Measurements from ENCODE around the gene DBP. TPM values are rescaled to one million over a fixed set of nuclear protein-coding genes. Genes with fewer than 3 reads are reported as not detected.

DBP gene
- polyA plus RNA-seq, 3 donors, result 12.8 to 22.3 (median 17.5) TPM

- no peaks in the 10 kb centered on the region for H3K36me3 ChIP-seq (replicated peaks in 1 of 2; ENCODE audit: control insufficient read depth in 1 of 2, insufficient read depth in 2 of 2, low read length in 2 of 2)
- H2AFZ ChIP-seq (ENCODE audit: insufficient read depth, low read depth, low read length, poor library complexity, severe bottlenecking), result peak overlapping the region; percentile 70
- peak overlapping the region in 2 of 7 donors; percentile 30 to 52 for H3K27ac Mint-ChIP-seq
- no CpG with 5 or more reads among the region's 9 CpGs for WGBS (ENCODE audit: insufficient coverage)
- no peaks in the 10 kb centered on the region for H4K20me1 ChIP-seq (ENCODE audit: insufficient read depth, low read length)
- H3K36me3 Mint-ChIP-seq, result peaks cover 0 to under 1% of the 10 kb centered on the region in 2 donors
- peak overlapping the region in 1 of 3 experiments; percentile 48 for H3K4me3 ChIP-seq (replicated peaks in 1 of 3; ENCODE audit: low read depth in 2 of 3, low read length in 3 of 3)
- DNase-seq, result peak; percentile 47 to 72 (median 55)
- H3K27ac ChIP-seq (ENCODE audit: low read depth in 1 of 2, low read length in 2 of 2), result no peak overlapping the region
- H3K9me3 ChIP-seq (replicated peaks in 1 of 2; ENCODE audit: control insufficient read depth in 1 of 2, insufficient read depth in 1 of 2, low read length in 2 of 2), result no peaks in the 10 kb centered on the region
- peak overlapping the region; percentile 21 for H3K9ac ChIP-seq (ENCODE audit: insufficient read depth, low read length, poor library complexity, severe bottlenecking)
- H3K4me2 ChIP-seq (replicated peaks; ENCODE audit: extremely low read depth, low read length, poor library complexity, severe bottlenecking), result peak overlapping the region; percentile 53
- intact Hi-C loops (cut with micrococcal nuclease), result loop anchor here in 1 of 2 donors (2.0 kb wide), 1 partner anchor 120 kb away; no protein-coding TSS in a partner anchor
- TF ChIP-seq, protein P1, sequence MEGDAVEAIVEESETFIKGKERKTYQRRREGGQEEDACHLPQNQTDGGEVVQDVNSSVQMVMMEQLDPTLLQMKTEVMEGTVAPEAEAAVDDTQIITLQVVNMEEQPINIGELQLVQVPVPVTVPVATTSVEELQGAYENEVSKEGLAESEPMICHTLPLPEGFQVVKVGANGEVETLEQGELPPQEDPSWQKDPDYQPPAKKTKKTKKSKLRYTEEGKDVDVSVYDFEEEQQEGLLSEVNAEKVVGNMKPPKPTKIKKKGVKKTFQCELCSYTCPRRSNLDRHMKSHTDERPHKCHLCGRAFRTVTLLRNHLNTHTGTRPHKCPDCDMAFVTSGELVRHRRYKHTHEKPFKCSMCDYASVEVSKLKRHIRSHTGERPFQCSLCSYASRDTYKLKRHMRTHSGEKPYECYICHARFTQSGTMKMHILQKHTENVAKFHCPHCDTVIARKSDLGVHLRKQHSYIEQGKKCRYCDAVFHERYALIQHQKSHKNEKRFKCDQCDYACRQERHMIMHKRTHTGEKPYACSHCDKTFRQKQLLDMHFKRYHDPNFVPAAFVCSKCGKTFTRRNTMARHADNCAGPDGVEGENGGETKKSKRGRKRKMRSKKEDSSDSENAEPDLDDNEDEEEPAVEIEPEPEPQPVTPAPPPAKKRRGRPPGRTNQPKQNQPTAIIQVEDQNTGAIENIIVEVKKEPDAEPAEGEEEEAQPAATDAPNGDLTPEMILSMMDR (IDR thresholded peaks at IDR 0.05), result peak; percentile 70
- H3K27me3 Mint-ChIP-seq (ENCODE audit: low read depth in 3 of 3), result peaks cover 3 to 5% (median 4%) of the 10 kb centered on the region in 3 donors
- peak overlapping the region; percentile 65 to 83 for H3K4me3 Mint-ChIP-seq
- H3K27me3 ChIP-seq (ENCODE audit: control insufficient read depth in 2 of 2, insufficient read depth in 2 of 2, low read length in 2 of 2), result no peaks in the 10 kb centered on the region
- peaks cover 0 to under 1% (median 0%) of the 10 kb centered on the region in 7 donors for H3K9me3 Mint-ChIP-seq
- H3K4me1 ChIP-seq (ENCODE audit: control insufficient read depth in 1 of 2, insufficient read depth in 2 of 2, low read length in 2 of 2), result peaks cover 3 to 7% of the 10 kb centered on the region in 2 donors
- peaks cover 5% of the 10 kb centered on the region for H3K4me1 Mint-ChIP-seq
- no peaks in the 10 kb centered on the region for H3K79me2 ChIP-seq (ENCODE audit: insufficient read depth, low read length)
Measured at GRCh38 chr19:48608798-48609263, 28.3 kb downstream of the DBP start.

GRCh38 chr19:48607359-48607755 is 29.8 kb downstream of the DBP start:
- no peaks in the 10 kb centered on the region for H3K79me2 ChIP-seq (ENCODE audit: insufficient read depth, low read length)
- peaks cover 3 to 7% of the 10 kb centered on the region in 2 donors for H3K4me1 ChIP-seq (ENCODE audit: control insufficient read depth in 1 of 2, insufficient read depth in 2 of 2, low read length in 2 of 2)
- H3K4me2 ChIP-seq (replicated peaks; ENCODE audit: extremely low read depth, low read length, poor library complexity, severe bottlenecking), result no peak overlapping the region
- H3K4me3 Mint-ChIP-seq, result no peak overlapping the region
- H4K20me1 ChIP-seq (ENCODE audit: insufficient read depth, low read length), result no peaks in the 10 kb centered on the region
- no peak for DNase-seq
- no peaks in the 10 kb centered on the region for H3K36me3 ChIP-seq (replicated peaks in 1 of 2; ENCODE audit: control insufficient read depth in 1 of 2, insufficient read depth in 2 of 2, low read length in 2 of 2)
- no peaks in the 10 kb centered on the region for H3K9me3 Mint-ChIP-seq
- no peak overlapping the region for H3K27ac ChIP-seq (ENCODE audit: low read depth in 1 of 2, low read length in 2 of 2)
- TF ChIP-seq, protein P1 (IDR thresholded peaks at IDR 0.05), result no peak
- H3K9ac ChIP-seq (ENCODE audit: insufficient read depth, low read length, poor library complexity, severe bottlenecking), result no peak overlapping the region
- 90% methylated on average over 5 of the region's 7 CpGs for WGBS (ENCODE audit: insufficient coverage)
- peaks cover 3 to 4% (median 3%) of the 10 kb centered on the region in 3 donors for H3K27me3 Mint-ChIP-seq (ENCODE audit: low read depth in 3 of 3)
- H3K27me3 ChIP-seq (ENCODE audit: control insufficient read depth in 2 of 2, insufficient read depth in 2 of 2, low read length in 2 of 2), result no peaks in the 10 kb centered on the region
- no peaks in the 10 kb centered on the region for H3K9me3 ChIP-seq (replicated peaks in 1 of 2; ENCODE audit: control insufficient read depth in 1 of 2, insufficient read depth in 1 of 2, low read length in 2 of 2)
- H2AFZ ChIP-seq (ENCODE audit: insufficient read depth, low read depth, low read length, poor library complexity, severe bottlenecking), result no peak overlapping the region
- no peaks in the 10 kb centered on the region for H3K36me3 Mint-ChIP-seq
- intact Hi-C loops (cut with micrococcal nuclease), result no loop called here
- H3K27ac Mint-ChIP-seq, result no peak overlapping the region
- no peak overlapping the region for H3K4me3 ChIP-seq (replicated peaks in 1 of 3; ENCODE audit: low read depth in 2 of 3, low read length in 3 of 3)
- H3K4me1 Mint-ChIP-seq, result peaks cover 5% of the 10 kb centered on the region

All from CD14-positive monocyte (primary cell).